Mesenchymal stem cell (in vitro differentiated cells and primary cell): ENCODE results near the gene SLC16A7.

Source experiments
- DNase-seq: peaks from one replicate; pipeline ENCODE4 v3.0.0-alpha.2; 2013
- H2AFZ ChIP-seq: one replicate; pipeline ENCODE4 v1.6.1; 2013; ENCODE audit warnings: low read depth, mild to moderate bottlenecking, control low read depth, inconsistent platforms, low read length, moderate library complexity
- H2AK5ac ChIP-seq: 2 replicates; pipeline ENCODE4 v1.6.1; 2013; ENCODE audit warnings: low read length, moderate library complexity, mild to moderate bottlenecking, inconsistent platforms; ENCODE audit not compliant: severe bottlenecking
- H2BK120ac ChIP-seq: one replicate; pipeline ENCODE4 v1.6.1; 2013; ENCODE audit warnings: low read depth, mild to moderate bottlenecking, inconsistent platforms, low read length, moderate library complexity
- H2BK12ac ChIP-seq, 2 experiments: one replicate each; pipeline ENCODE4 v1.6.1; 2013; ENCODE audit warnings: inconsistent platforms in 2 of 2, low read length in 2 of 2, mild to moderate bottlenecking in 2 of 2, moderate library complexity in 2 of 2, control low read depth in 1 of 2
- H2BK15ac ChIP-seq: one replicate; pipeline ENCODE4 v1.6.1; 2013; ENCODE audit warnings: mild to moderate bottlenecking, low read depth, inconsistent platforms; ENCODE audit not compliant: poor library complexity, severe bottlenecking
- H2BK5ac ChIP-seq: 2 replicates; pipeline ENCODE4 v1.6.1; 2013; ENCODE audit warnings: low read depth, mild to moderate bottlenecking, low read length, control low read depth, inconsistent platforms; ENCODE audit not compliant: poor library complexity, severe bottlenecking
- H3K14ac ChIP-seq, 2 experiments: one replicate each; pipeline ENCODE4 v1.6.1; 2013; ENCODE audit warnings: inconsistent platforms in 2 of 2, low read length in 2 of 2, control low read depth in 1 of 2, mild to moderate bottlenecking in 1 of 2, moderate library complexity in 1 of 2
- H3K18ac ChIP-seq, 2 experiments: one replicate each; pipeline ENCODE4 v1.6.1; 2013; ENCODE audit warnings: inconsistent platforms in 2 of 2, low read length in 2 of 2, control low read depth in 1 of 2, low read depth in 1 of 2, mild to moderate bottlenecking in 1 of 2
- H3K23ac ChIP-seq, 2 experiments: one replicate each; pipeline ENCODE4 v1.6.1; 2013; ENCODE audit warnings: inconsistent platforms in 2 of 2, low read length in 2 of 2, mild to moderate bottlenecking in 2 of 2, moderate library complexity in 2 of 2, control low read depth in 1 of 2
- H3K27ac ChIP-seq: 2 replicates; pipeline ENCODE4 v1.5.1; 2013; ENCODE audit warnings: mild to moderate bottlenecking, moderate library complexity, low read length, control low read depth, inconsistent platforms; ENCODE audit not compliant: poor library complexity, severe bottlenecking
- H3K27me3 ChIP-seq, 2 experiments: 2 replicates each; pipeline versions ENCODE4 v1.6.1 to v1.7.0; 2013; ENCODE audit warnings: low read length in 2 of 2, mild to moderate bottlenecking in 2 of 2, moderate library complexity in 2 of 2, control low read depth in 1 of 2, inconsistent platforms in 1 of 2; ENCODE audit not compliant: control insufficient read depth in 1 of 2, insufficient read depth in 1 of 2
- H3K36me3 ChIP-seq, 2 experiments: 2 replicates each; pipeline versions ENCODE4 v1.6.1 to v1.7.0; 2013; ENCODE audit warnings: low read length in 2 of 2, control low read depth in 1 of 2, inconsistent platforms in 1 of 2, low read depth in 1 of 2, mild to moderate bottlenecking in 1 of 2; ENCODE audit not compliant: insufficient read depth in 2 of 2, control insufficient read depth in 1 of 2
- H3K4ac ChIP-seq, 2 experiments: one replicate each; pipeline ENCODE4 v1.6.1; 2013; ENCODE audit warnings: inconsistent platforms in 2 of 2, low read length in 2 of 2, mild to moderate bottlenecking in 2 of 2, moderate library complexity in 2 of 2, control low read depth in 1 of 2, low read depth in 1 of 2
- H3K4me1 ChIP-seq: 2 replicates; pipeline ENCODE4 v1.6.1; 2013; ENCODE audit warnings: low read depth, low read length, control low read depth; ENCODE audit not compliant: control insufficient read depth, insufficient read depth
- H3K4me2 ChIP-seq: 2 replicates; pipeline ENCODE4 v1.6.1; 2013; ENCODE audit warnings: low read length, mild to moderate bottlenecking, inconsistent platforms; ENCODE audit not compliant: poor library complexity, severe bottlenecking
- H3K4me3 ChIP-seq, 2 experiments: 2 replicates each; pipeline versions ENCODE4 v1.5.1 to v1.7.0; 2013; ENCODE audit warnings: low read length in 2 of 2, mild to moderate bottlenecking in 2 of 2, control low read depth in 1 of 2, low read depth in 1 of 2; ENCODE audit not compliant: insufficient read depth in 1 of 2
- H3K79me1 ChIP-seq: replicated peaks from 2 replicates; pipeline ENCODE4 v1.6.1; 2013; ENCODE audit warnings: mild to moderate bottlenecking, control low read depth, low read length, inconsistent platforms; ENCODE audit not compliant: poor library complexity, severe bottlenecking
- H3K9ac ChIP-seq: 2 replicates; pipeline ENCODE4 v1.7.0; 2013; ENCODE audit warnings: mild to moderate bottlenecking, low read length, moderate library complexity
- H3K9me3 ChIP-seq: 2 replicates; pipeline ENCODE4 v1.7.0; 2013; ENCODE audit warnings: mild to moderate bottlenecking, low read length; ENCODE audit not compliant: control insufficient read depth
- H4K8ac ChIP-seq: one replicate; pipeline ENCODE4 v1.6.1; 2013; ENCODE audit warnings: inconsistent platforms, mild to moderate bottlenecking, low read length, moderate library complexity
- H4K91ac ChIP-seq: one replicate; pipeline ENCODE4 v1.6.1; 2013; ENCODE audit warnings: mild to moderate bottlenecking, low read length, inconsistent platforms
- WGBS: methylation state at CpG from one replicate; pipeline ENCODE4 v1.1.7; 2013; ENCODE audit warnings: mixed read lengths; 5-methylcytosine and 5-hydroxymethylcytosine counted together

The SLC16A7 gene

GRCh38 chr12:59649203-59649602 is 53.4 kb downstream of the SLC16A7 start:
- peaks cover 0 to 9% of the 10 kb centered on the region in 2 experiments for H3K36me3 ChIP-seq
- WGBS, result 56% methylated on average over 2 of the region's 2 CpGs

GRCh38 chr12:59650588-59651228 is 54.9 kb downstream of the SLC16A7 start:
- Histone ChIP-seq H4K91ac (no peak overlapping the region), H3K4me2 (no peak overlapping the region), H3K4me3 (no peak overlapping the region), H3K36me3 (peaks cover 0 to 17% of the 10 kb centered on the region in 2 experiments), H2BK12ac (no peak overlapping the region), H4K8ac (no peak overlapping the region), H2BK15ac (no peak overlapping the region), H3K23ac (no peak overlapping the region), H3K4ac (no peak overlapping the region), H2BK5ac (no peak overlapping the region), H3K79me1 (no peaks in the 10 kb centered on the region), H3K14ac (no peak overlapping the region), H2BK120ac (no peak overlapping the region), H3K4me1 (peaks cover 2% of the 10 kb centered on the region), H3K9me3 (no peaks in the 10 kb centered on the region), H3K18ac (no peak overlapping the region), H2AFZ (no peak overlapping the region), H3K9ac (no peak overlapping the region), H2AK5ac (no peak overlapping the region), H3K27me3 (no peaks in the 10 kb centered on the region), H3K27ac (peak overlapping the region; percentile 70)
- DNase-seq, result no peak
- 100% methylated on average over 2 of the region's 3 CpGs for WGBS

More at GRCh38 chr12:59649203-59649602, 53.4 kb downstream of the SLC16A7 start:
- H4K91ac ChIP-seq, result no peak overlapping the region
- H3K14ac ChIP-seq, result no peak overlapping the region
- H3K18ac ChIP-seq, result no peak overlapping the region
- H3K27ac ChIP-seq, result no peak overlapping the region
- no peak overlapping the region for H3K4ac ChIP-seq
- H3K4me3 ChIP-seq, result no peak overlapping the region
- H3K9ac ChIP-seq, result no peak overlapping the region
- H2BK120ac ChIP-seq, result no peak overlapping the region
- H3K23ac ChIP-seq, result no peak overlapping the region
- H3K27me3 ChIP-seq, result no peaks in the 10 kb centered on the region
- H2BK12ac ChIP-seq, result no peak overlapping the region
- H4K8ac ChIP-seq, result no peak overlapping the region
- no peak overlapping the region for H2AK5ac ChIP-seq
- no peak overlapping the region for H2BK15ac ChIP-seq
- H2BK5ac ChIP-seq, result no peak overlapping the region
- H3K9me3 ChIP-seq, result no peaks in the 10 kb centered on the region
- no peak overlapping the region for H2AFZ ChIP-seq
- no peaks in the 10 kb centered on the region for H3K79me1 ChIP-seq
- H3K4me2 ChIP-seq, result no peak overlapping the region
- peaks cover 2% of the 10 kb centered on the region for H3K4me1 ChIP-seq
- DNase-seq, result peak; percentile 35

- Histone ChIP-seq H3K4me2 (no peak overlapping the region), H2BK5ac (no peak overlapping the region), H3K9me3 (no peaks in the 10 kb centered on the region), H2BK15ac (no peak overlapping the region), H3K27me3 (no peaks in the 10 kb centered on the region), H3K9ac (no peak overlapping the region), H2AK5ac (no peak overlapping the region), H3K4me3 (no peak overlapping the region), H3K36me3 (peaks cover 0 to 24% of the 10 kb centered on the region in 2 experiments), H3K4me1 (peaks cover 2% of the 10 kb centered on the region), H3K14ac (no peak overlapping the region), H2AFZ (no peak overlapping the region), H3K27ac (peak overlapping the region; percentile 80), H2BK120ac (no peak overlapping the region), H3K18ac (no peak overlapping the region), H2BK12ac (no peak overlapping the region), H4K91ac (no peak overlapping the region), H3K4ac (no peak overlapping the region), H3K23ac (no peak overlapping the region), H4K8ac (no peak overlapping the region), H3K79me1 (no peaks in the 10 kb centered on the region)
- WGBS, result no CpG with 5 or more reads among the region's 1 CpG
- peak; percentile 32 for DNase-seq
Observed at GRCh38 chr12:59651229-59651920, 55.5 kb downstream of the SLC16A7 start.

- no peak overlapping the region for H2AFZ ChIP-seq
- no peaks in the 10 kb centered on the region for H3K79me1 ChIP-seq
- H3K36me3 ChIP-seq, result peaks cover 0 to 21% of the 10 kb centered on the region in 2 experiments
- no peak overlapping the region for H3K9ac ChIP-seq
- H2BK5ac ChIP-seq, result no peak overlapping the region
- no peaks in the 10 kb centered on the region for H3K27me3 ChIP-seq
- H3K4me2 ChIP-seq, result no peak overlapping the region
- H3K14ac ChIP-seq, result no peak overlapping the region
- no peak overlapping the region for H2AK5ac ChIP-seq
- no peak overlapping the region for H4K91ac ChIP-seq
- H3K9me3 ChIP-seq, result no peaks in the 10 kb centered on the region
- no peak overlapping the region for H3K4me3 ChIP-seq
- no peak for DNase-seq
- no CpG with 5 or more reads among the region's 1 CpG for WGBS
- H3K4ac ChIP-seq, result no peak overlapping the region
- peaks cover 2% of the 10 kb centered on the region for H3K4me1 ChIP-seq
- H4K8ac ChIP-seq, result no peak overlapping the region
- H2BK12ac ChIP-seq, result no peak overlapping the region
- H3K18ac ChIP-seq, result no peak overlapping the region
- H3K23ac ChIP-seq, result no peak overlapping the region
- H2BK15ac ChIP-seq, result no peak overlapping the region
- H3K27ac ChIP-seq, result no peak overlapping the region
- H2BK120ac ChIP-seq, result no peak overlapping the region
Observed at GRCh38 chr12:59652130-59652529, 56.3 kb downstream of the SLC16A7 start.
